ENCODE results near the gene IFT81. TPM values are rescaled to one million over a fixed set of nuclear protein-coding genes. Genes with fewer than 3 reads are reported as not detected.

Gene IFT81
- total and polyA plus RNA-seq, 2 experiments from 2014 or later, result 17.5 to 22.3 TPM

DNA sequence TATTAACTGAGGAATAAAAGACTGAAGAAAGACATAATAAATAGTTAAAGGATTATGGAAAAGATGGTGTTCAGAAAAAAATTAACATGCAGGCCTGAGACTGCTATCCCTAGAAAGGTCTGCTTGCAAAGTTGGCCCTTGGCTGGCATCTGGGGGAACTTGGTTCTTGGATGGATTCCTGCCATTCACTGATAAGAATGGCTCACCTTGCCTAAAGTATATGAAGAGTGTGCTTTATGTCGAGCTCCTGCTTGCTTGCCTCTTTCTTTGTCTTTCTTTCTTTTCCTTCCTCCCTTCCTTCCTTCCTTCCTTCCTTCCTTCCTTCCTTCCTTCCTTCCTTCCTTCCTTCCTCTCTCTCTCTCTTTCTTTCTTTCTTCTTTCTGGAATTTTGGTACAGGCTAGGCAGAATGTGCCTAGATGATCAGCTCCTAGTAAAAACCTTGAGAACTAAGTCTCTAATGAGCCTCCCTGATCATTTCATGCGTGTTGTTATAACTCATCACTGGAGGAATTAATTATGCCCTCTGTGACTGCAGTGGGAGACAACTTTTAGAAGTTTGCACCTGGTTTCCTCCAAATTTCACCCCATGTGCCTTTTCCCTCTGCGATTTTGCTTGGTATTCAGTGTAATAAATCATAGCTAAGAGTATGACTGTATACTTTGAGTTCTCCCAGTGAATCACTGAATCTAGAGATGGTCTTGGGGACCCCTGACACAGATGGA is 44.7 kb downstream of the IFT81 start:
- ATAC-seq, result no peak
- H3K79me2 ChIP-seq (replicated peaks; ENCODE audit: insufficient read depth), result no peaks in the 10 kb centered on the region
- no peak overlapping the region for H2AFZ ChIP-seq
- no peak for TF ChIP-seq ZNF331 (CRISPR knock-in tag; IDR thresholded peaks at IDR 0.05; ENCODE audit: low read depth)
- no peak for TF ChIP-seq ZNF114 (CRISPR knock-in tag; IDR thresholded peaks at IDR 0.05)
- TF ChIP-seq, protein P1, sequence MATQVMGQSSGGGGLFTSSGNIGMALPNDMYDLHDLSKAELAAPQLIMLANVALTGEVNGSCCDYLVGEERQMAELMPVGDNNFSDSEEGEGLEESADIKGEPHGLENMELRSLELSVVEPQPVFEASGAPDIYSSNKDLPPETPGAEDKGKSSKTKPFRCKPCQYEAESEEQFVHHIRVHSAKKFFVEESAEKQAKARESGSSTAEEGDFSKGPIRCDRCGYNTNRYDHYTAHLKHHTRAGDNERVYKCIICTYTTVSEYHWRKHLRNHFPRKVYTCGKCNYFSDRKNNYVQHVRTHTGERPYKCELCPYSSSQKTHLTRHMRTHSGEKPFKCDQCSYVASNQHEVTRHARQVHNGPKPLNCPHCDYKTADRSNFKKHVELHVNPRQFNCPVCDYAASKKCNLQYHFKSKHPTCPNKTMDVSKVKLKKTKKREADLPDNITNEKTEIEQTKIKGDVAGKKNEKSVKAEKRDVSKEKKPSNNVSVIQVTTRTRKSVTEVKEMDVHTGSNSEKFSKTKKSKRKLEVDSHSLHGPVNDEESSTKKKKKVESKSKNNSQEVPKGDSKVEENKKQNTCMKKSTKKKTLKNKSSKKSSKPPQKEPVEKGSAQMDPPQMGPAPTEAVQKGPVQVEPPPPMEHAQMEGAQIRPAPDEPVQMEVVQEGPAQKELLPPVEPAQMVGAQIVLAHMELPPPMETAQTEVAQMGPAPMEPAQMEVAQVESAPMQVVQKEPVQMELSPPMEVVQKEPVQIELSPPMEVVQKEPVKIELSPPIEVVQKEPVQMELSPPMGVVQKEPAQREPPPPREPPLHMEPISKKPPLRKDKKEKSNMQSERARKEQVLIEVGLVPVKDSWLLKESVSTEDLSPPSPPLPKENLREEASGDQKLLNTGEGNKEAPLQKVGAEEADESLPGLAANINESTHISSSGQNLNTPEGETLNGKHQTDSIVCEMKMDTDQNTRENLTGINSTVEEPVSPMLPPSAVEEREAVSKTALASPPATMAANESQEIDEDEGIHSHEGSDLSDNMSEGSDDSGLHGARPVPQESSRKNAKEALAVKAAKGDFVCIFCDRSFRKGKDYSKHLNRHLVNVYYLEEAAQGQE (IDR thresholded peaks at IDR 0.05; ENCODE audit: unreplicated experiment), result no peak
- no peak for TF ChIP-seq POLR2AphosphoS5 (IDR thresholded peaks at IDR 0.05; ENCODE audit: low read depth)
- no peak for TF ChIP-seq STAT1 (IDR thresholded peaks at IDR 0.05; ENCODE audit: unreplicated experiment)
- TF ChIP-seq EZH2phosphoT487 (IDR thresholded peaks at IDR 0.05; ENCODE audit: unreplicated experiment), result no peak
- TF ChIP-seq JUNB (IDR thresholded peaks at IDR 0.05; ENCODE audit: unreplicated experiment), result no peak
- TF ChIP-seq CTCF (conservative IDR thresholded peaks at IDR 0.05; ENCODE audit: low read depth in 2 of 2), result no peak
- TF ChIP-seq EZH2 (IDR thresholded peaks at IDR 0.05; ENCODE audit: low read depth, unreplicated experiment), result no peak
- no peak for TF ChIP-seq ZNF462 (CRISPR knock-in tag; IDR thresholded peaks at IDR 0.05)
- no peak overlapping the region for H3K4me2 ChIP-seq
- H3K36me3 Mint-ChIP-seq (ENCODE audit: low read depth), result peaks cover 27% of the 10 kb centered on the region; the same call in 2 of the 3 replicates
- no peak overlapping the region for H3K27ac Mint-ChIP-seq
- H3K27me3 ChIP-seq (ENCODE audit: insufficient read depth), result no peaks in the 10 kb centered on the region
- H3K9me3 Mint-ChIP-seq, result peaks cover 10% of the 10 kb centered on the region; the same call in 2 of the 3 replicates
- H3K4me3 ChIP-seq, result no peak overlapping the region
- H3F3A ChIP-seq (replicated peaks; ENCODE audit: low read depth), result no peaks in the 10 kb centered on the region
- H3K27me3 Mint-ChIP-seq (ENCODE audit: insufficient read depth, low read depth, poor library complexity), result peaks cover 2% of the 10 kb centered on the region
- H3K4me1 ChIP-seq (ENCODE audit: insufficient read depth), result peaks cover 14% of the 10 kb centered on the region; the same call in 1 of the 2 replicates
- no peak overlapping the region for H3K4me3 Mint-ChIP-seq
- no peak overlapping the region for H3K27ac ChIP-seq (ENCODE audit: low read depth)
- no peaks in the 10 kb centered on the region for H3K9me2 ChIP-seq (ENCODE audit: insufficient read depth)
- H3K4me1 Mint-ChIP-seq, result peaks cover 17% of the 10 kb centered on the region
- no peaks in the 10 kb centered on the region for H4K20me1 ChIP-seq (replicated peaks; ENCODE audit: insufficient read depth)
- no peak for DNase-seq (ENCODE audit: low spot score)
- peaks cover 6% of the 10 kb centered on the region; the same call in 1 of the 2 replicates for H3K36me3 ChIP-seq (ENCODE audit: insufficient read depth)

Data from GM23338 (cell line).